GM12873 (cell line): ENCODE data around the gene MPO.

ENCODE experiments used
- TF ChIP-seq, protein P1 (sequence below): IDR thresholded peaks from 2 replicates; pipeline ENCODE4 v1.5.1; 2012; ENCODE audit warnings: low read depth, mild to moderate bottlenecking, moderate library complexity, low read length, control low read depth; ENCODE audit not compliant: insufficient read depth; ENCODE audit errors: missing control alignments

The MPO gene, protein sequence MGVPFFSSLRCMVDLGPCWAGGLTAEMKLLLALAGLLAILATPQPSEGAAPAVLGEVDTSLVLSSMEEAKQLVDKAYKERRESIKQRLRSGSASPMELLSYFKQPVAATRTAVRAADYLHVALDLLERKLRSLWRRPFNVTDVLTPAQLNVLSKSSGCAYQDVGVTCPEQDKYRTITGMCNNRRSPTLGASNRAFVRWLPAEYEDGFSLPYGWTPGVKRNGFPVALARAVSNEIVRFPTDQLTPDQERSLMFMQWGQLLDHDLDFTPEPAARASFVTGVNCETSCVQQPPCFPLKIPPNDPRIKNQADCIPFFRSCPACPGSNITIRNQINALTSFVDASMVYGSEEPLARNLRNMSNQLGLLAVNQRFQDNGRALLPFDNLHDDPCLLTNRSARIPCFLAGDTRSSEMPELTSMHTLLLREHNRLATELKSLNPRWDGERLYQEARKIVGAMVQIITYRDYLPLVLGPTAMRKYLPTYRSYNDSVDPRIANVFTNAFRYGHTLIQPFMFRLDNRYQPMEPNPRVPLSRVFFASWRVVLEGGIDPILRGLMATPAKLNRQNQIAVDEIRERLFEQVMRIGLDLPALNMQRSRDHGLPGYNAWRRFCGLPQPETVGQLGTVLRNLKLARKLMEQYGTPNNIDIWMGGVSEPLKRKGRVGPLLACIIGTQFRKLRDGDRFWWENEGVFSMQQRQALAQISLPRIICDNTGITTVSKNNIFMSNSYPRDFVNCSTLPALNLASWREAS

GRCh38 chr17:58280480-58281217 is at the start of gene MPO:
TSS of gene MPO (minus strand) at chr17:58280935. CDS start at chr17:58280758, 177 bp downstream.
- TF ChIP-seq, protein P1, sequence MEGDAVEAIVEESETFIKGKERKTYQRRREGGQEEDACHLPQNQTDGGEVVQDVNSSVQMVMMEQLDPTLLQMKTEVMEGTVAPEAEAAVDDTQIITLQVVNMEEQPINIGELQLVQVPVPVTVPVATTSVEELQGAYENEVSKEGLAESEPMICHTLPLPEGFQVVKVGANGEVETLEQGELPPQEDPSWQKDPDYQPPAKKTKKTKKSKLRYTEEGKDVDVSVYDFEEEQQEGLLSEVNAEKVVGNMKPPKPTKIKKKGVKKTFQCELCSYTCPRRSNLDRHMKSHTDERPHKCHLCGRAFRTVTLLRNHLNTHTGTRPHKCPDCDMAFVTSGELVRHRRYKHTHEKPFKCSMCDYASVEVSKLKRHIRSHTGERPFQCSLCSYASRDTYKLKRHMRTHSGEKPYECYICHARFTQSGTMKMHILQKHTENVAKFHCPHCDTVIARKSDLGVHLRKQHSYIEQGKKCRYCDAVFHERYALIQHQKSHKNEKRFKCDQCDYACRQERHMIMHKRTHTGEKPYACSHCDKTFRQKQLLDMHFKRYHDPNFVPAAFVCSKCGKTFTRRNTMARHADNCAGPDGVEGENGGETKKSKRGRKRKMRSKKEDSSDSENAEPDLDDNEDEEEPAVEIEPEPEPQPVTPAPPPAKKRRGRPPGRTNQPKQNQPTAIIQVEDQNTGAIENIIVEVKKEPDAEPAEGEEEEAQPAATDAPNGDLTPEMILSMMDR: no peak

DNA sequence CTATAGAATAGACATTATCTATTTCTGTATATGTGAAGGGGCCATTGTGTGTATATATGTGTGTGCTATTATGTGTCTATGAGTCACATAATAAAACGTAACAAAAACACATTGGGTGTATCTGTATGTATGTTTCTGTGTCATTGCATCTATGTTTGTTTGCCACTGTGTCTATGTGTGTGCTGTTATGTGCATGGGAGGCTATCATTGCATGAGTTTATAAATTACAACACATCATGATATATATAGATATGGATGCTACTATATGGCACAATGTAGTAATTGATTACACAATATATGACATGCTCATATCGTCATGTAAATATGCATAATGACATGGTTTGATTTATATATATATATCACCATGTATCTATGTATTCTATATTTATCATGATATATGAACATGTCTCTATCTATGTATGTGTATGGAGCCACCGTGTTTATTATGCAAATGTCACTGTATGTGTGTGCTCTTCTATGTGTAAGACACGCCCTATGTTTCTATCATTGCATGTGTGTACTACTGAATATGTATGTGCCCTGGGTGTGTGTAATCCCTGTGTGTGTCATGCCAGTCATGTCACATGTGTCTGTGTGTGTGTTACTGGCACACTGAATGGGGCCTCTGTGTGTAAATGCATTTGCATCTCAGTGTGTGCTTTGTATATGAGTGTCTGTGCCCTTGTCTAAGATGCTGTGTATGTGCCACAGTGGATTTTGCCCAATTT is 49.2 kb upstream of the MPO start:
- TF ChIP-seq, protein P1: no peak

DNA sequence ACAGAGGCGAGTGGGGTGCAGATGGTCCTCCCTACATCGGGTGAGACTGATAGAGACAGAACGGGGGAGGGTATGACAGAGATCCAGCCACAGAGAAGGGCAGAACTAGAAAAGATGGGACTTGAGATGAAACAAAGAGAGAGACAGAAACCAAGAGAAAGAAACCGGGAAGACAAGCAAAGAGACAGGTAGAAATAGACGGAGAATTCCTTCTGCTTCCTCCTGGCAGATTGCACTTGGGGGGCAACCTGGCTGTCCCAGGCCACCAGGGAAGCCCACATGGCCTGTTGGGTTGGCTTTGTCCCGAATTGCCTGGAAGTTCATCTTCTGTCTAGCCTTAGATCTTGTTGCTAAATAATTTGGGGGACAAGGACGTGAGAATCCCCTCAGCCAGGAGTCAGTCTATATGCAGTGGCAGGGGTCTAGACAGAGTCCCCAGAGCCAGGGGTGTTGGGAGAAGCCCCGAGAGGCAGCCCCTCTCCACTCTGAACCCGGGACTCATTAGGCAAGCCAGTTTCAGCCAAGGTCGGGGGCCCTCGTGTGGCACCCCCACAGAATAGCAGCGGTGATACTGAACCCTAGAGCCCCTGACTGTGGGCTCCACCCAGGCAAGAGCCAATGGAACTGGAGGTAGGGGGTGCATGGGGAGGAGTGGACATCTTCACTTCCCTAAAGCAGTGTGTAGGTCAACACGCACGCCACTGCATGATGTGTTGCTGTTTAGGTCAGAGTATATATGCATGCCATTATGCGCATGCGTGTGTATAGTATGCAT is 48.5 kb upstream of the MPO start:
- TF ChIP-seq, protein P1: peak; percentile 71

DNA sequence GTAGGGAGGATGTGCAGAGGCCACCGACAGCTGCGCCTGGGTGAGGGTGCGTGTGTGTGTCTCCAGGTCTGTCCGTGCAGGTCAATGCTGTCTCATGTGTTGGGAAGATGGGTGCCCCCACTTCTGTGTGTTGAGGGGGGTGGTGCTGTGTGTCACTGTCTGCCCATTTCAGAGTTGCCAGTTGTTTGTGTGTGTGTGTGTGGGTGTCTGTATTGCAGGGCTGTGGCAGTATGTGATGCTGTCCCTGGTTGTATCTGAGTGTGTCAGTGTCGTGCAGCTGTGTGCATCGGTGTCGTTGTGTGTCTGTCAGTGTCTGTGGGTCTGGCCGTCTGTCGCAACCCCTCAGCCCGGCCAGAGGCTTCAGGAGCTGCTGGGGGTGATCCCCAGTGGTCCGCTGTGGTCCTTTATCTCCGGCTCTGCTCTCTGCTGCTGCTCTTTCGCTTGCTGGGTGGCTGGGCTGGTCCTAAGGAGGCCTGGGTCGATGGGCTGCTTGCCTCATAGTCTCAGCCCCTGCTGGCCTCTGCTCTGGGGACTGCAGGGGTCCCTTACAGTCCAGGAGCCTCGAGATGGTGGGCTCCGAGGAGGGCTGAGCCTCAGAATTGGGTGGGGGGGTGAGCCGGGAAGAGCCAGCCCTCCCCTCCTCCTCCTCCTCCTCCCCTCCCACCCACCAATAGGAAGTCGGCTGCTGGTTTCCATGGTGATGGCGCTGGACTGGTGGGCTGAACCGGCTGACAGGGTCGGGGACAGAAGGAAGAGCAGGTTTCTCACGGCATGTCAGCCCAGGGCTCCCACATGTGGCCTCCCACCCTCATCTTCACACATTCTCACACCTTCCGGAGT is 47.7 kb upstream of the MPO start, which contains the start of gene TSPOAP1:
TSS of gene TSPOAP1 (minus strand) at position 601 of the 840 bp plus-strand sequence. CDS start 875 bp downstream, outside the sequence.
- TF ChIP-seq, protein P1: no peak

- TF ChIP-seq, protein P1: no peak
Measured at GRCh38 chr17:58327363-58328194, 46.8 kb upstream of the MPO start.
